Gastrocnemius medialis (tissue), 4 donors: ENCODE results near the gene TTC23. TPM values are rescaled to one million over a fixed set of nuclear protein-coding genes. Genes with fewer than 3 reads are reported as not detected.

ENCODE experiments used
- ATAC-seq, 2 donors: fragments of 150-250 bp; one replicate each; pipeline ENCODE4 v1.9.1; 2016
- DNase-seq, 2 donors: peaks; one replicate each; pipeline ENCODE4 v3.0.0-alpha.2; 2019
- H3K27ac ChIP-seq, 4 donors: fragments of 200-600 bp; sonication (generic); 1 replicate in 1 of 4; 2 replicates in 3 of 4; pipeline ENCODE4 v1.5.1; 2016 to 2018; ENCODE audit warnings: mild to moderate bottlenecking in 2 of 4, moderate library complexity in 1 of 4
- H3K27me3 ChIP-seq, 3 donors: fragments of 200-600 bp; sonication (generic) in 2 of 3; 1 replicate in 1 of 3; 2 replicates in 2 of 3; pipeline versions ENCODE4 v1.5.1 to v1.6.0; 2016 to 2019; ENCODE audit warnings: mild to moderate bottlenecking in 1 of 3, moderate library complexity in 1 of 3
- H3K36me3 ChIP-seq, 2 donors: fragments of 200-600 bp; sonication (generic) in 1 of 2; one replicate each; pipeline ENCODE4 v1.5.1; 2017 to 2018
- H3K4me1 ChIP-seq, 2 donors: fragments of 200-600 bp; sonication (generic) in 1 of 2; one replicate each; pipeline ENCODE4 v1.5.1; 2016 to 2017; ENCODE audit warnings: mild to moderate bottlenecking in 2 of 2
- H3K4me3 ChIP-seq, 4 donors: fragments of 200-600 bp; sonication (generic) in 3 of 4; 1 replicate in 1 of 4; 2 replicates in 3 of 4; pipeline ENCODE4 v1.5.1; 2016 to 2019; ENCODE audit warnings: mild to moderate bottlenecking in 2 of 4
- H3K9me3 ChIP-seq, 3 donors: fragments of 200-600 bp; sonication (generic) in 2 of 3; 1 replicate in 1 of 3; 2 replicates in 2 of 3; pipeline ENCODE4 v1.5.1; 2016 to 2019
- POLR2A ChIP-seq, 2 donors: fragments of 450-650 bp; IDR thresholded peaks; one replicate each; pipeline ENCODE4 v1.6.1; 2017; ENCODE audit warnings: antibody characterized with exemption in 2 of 2, mild to moderate bottlenecking in 2 of 2, moderate library complexity in 2 of 2
- in situ Hi-C, 4 donors: fragments of 200-750 bp; cut with MboI; loops; one replicate each; pipeline versions ENCODE4 v1.15.0 to v1.8.0; 2017; ENCODE audit warnings: low sequenced_read_pairs in 4 of 4
- intact Hi-C: fragments of 100-400 bp; cut with DNase I; formaldehyde crosslinking; loops from one replicate; pipeline ENCODE4 v1.15.1; 2023; ENCODE audit warnings: low total_unique reads
- total RNA-seq, 4 donors: library from RNA; depleted of rRNA; stranded (reverse); fragments of >200 nt; gene quantifications; one replicate each; pipeline versions ENCODE4 v1.1.0 to v1.2.3, GENCODE V29; 2016
- TF ChIP-seq, protein P1 (sequence below), 5 experiments: fragments of 450-650 bp in 3 of 5; fragments of 200-600 bp in 2 of 5; sonication (generic) in 2 of 5; IDR thresholded peaks in 4 of 5; conservative IDR thresholded peaks in 1 of 5; 1 replicate in 4 of 5; 2 replicates in 1 of 5; pipeline ENCODE4 v1.5.1; 2016 to 2019; ENCODE audit warnings: antibody characterized with exemption in 5 of 5, mild to moderate bottlenecking in 3 of 5, moderate library complexity in 3 of 5

The TTC23 gene
- total RNA-seq, 4 donors from 2014 or later, result 5.6 to 9.9 (median 7.7) TPM

DNA sequence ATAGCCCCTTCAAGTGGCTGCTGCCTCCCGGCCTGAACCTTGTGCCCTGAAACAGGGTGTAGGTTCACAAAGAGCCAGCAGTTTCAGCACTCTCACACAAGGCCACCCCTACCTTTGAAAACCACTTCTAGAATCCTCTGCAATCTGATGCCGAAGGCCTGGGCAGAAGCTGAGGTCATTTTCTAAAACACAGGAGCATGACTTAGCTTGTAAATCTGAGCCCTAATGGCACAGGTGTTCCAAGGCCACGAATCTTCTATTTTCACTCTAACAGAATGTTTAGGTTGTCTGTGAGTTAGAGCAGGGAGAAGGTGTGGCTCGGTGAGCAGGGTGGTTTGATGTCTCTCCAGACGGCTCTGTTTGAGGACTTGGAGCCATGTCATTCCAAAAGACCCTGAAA lies 82.2 kb downstream of the TTC23 start:
- in situ Hi-C loops (no loop called here), intact Hi-C loops (loop anchor here (1.0 kb wide), 1 partner anchor 14 kb away; no protein-coding TSS in a partner anchor)
- no peaks in the 10 kb centered on the region for H3K9me3 ChIP-seq
- H3K27ac ChIP-seq, result peak overlapping the region; percentile 86 to 95 (median 92)
- TF ChIP-seq, protein P1, sequence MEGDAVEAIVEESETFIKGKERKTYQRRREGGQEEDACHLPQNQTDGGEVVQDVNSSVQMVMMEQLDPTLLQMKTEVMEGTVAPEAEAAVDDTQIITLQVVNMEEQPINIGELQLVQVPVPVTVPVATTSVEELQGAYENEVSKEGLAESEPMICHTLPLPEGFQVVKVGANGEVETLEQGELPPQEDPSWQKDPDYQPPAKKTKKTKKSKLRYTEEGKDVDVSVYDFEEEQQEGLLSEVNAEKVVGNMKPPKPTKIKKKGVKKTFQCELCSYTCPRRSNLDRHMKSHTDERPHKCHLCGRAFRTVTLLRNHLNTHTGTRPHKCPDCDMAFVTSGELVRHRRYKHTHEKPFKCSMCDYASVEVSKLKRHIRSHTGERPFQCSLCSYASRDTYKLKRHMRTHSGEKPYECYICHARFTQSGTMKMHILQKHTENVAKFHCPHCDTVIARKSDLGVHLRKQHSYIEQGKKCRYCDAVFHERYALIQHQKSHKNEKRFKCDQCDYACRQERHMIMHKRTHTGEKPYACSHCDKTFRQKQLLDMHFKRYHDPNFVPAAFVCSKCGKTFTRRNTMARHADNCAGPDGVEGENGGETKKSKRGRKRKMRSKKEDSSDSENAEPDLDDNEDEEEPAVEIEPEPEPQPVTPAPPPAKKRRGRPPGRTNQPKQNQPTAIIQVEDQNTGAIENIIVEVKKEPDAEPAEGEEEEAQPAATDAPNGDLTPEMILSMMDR (IDR thresholded peaks at IDR 0.05 in 4 of 5, conservative IDR thresholded peaks at IDR 0.05 in 1 of 5), result no peak
- peak; percentile 14 to 78 for TF ChIP-seq POLR2A (IDR thresholded peaks at IDR 0.05)
- H3K4me1 ChIP-seq, result peaks cover 54 to 57% of the 10 kb centered on the region in 2 donors
- no peaks in the 10 kb centered on the region for H3K36me3 ChIP-seq
- no peaks in the 10 kb centered on the region for H3K27me3 ChIP-seq
- DNase-seq (peak; percentile 56 to 82), ATAC-seq (peak; percentile 92 to 94)
- H3K4me3 ChIP-seq, result no peak overlapping the region

DNA sequence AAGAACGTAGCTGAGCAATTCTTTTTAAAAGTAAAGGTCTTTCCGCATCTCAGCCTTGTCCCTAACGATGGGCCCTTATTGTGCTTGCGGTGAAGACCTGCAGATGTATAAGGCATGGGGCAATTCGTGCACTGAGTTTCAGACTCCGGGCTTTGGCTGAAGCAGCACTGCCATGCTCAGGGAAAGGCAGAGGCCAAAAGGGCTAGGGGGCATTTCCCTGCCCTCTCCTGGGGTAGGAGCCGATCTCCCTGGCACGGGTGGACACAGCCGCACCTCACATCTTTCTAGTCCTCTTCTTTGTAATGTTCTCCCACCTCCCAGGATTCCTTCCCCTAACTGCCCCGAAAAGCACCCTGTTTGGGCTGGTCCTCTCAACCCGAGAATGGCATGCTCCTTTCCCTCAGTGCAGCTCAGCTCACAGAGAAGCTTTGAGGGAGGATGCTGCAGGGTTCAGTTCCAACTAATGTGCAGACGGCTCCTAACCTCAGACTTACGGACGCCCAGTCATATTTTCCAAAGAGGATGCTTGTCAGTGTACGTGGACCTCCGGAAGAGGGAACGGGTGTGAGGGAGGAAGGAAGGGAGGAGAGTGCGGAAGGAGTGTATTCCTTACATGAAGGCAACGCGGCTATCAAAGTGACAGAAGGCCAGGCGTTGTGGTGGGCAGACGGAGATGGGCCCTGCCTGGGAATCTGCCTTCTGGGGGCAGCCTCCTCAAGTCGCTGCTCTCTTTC lies 83.3 kb downstream of the TTC23 start:
- Histone ChIP-seq H3K27me3 (no peaks in the 10 kb centered on the region), H3K27ac (peak overlapping the region; percentile 86 to 95 (median 92)), H3K4me1 (peaks cover 47 to 51% of the 10 kb centered on the region in 2 donors), H3K9me3 (no peaks in the 10 kb centered on the region), H3K36me3 (no peaks in the 10 kb centered on the region), H3K4me3 (no peak overlapping the region)
- ATAC-seq, result no peak
- DNase-seq, result no peak
- no peak for TF ChIP-seq POLR2A (IDR thresholded peaks at IDR 0.05)
- TF ChIP-seq, protein P1 (IDR thresholded peaks at IDR 0.05 in 4 of 5, conservative IDR thresholded peaks at IDR 0.05 in 1 of 5), result no peak
- intact Hi-C loops, result no loop called here
- in situ Hi-C loops, result no loop called here

DNA sequence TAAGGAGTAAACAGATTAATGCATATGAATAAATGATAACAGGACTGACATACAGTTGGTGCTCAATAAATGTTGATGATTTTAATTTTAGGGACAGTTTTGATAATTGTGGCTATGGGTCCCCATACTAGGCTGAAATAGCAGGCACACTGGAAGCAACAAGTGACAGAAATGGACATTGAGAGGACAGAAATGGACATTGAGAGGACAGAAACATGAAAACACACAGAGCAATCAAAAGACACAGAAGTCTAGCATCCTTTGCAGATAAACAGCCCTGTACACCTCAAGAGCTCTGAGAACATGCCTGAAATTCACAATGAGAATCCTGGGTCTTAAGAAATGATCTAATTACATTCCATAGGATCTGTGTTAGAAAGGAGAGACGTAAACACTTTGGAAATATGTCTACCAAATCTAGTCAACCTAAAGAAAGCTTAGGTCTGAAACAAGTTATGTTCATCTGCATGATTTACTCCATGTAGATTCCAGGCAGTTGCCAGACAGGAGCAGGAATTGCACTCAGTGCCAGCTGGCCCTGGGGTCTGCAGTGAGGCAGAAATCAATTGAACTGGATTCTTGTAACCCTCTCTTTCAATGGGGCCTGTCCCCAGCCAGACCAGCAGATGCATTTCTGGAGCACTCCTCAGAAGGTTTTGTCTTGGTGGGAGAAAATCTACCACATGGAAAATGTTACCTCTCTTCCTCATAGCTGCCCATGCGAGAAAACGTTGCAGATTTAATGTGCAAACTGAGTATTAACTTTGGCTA lies 84.2 kb downstream of the TTC23 start:
- peak overlapping the region in 3 of 4 donors; percentile 17 to 91 (median 86) for H3K27ac ChIP-seq

DNA sequence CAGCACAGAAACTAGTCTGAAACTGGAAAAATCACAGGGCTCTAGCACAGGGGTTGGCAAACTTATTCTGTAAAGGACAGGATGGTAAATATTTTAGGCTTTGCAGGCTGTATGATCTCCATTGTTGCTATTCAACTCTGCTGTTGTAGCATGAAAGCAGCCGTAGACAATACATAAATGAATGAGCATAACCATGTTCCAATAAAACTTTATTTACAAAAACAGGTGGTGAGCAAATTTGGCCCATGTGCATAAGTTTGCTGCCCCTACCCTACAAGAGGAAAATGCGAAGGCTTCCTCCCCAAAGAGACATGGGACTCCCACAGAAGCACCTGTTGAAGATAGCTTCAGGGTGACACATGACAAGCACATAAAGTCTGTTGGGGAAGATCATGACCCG lies 85.3 kb downstream of the TTC23 start:
- peaks cover 27 to 30% of the 10 kb centered on the region in 2 donors for H3K4me1 ChIP-seq
- H3K36me3 ChIP-seq, result no peaks in the 10 kb centered on the region
- in situ Hi-C loops, result no loop called here
- intact Hi-C loops, result no loop called here
- H3K27ac ChIP-seq, result no peak overlapping the region
- no peak overlapping the region for H3K4me3 ChIP-seq
- no peak for TF ChIP-seq POLR2A (IDR thresholded peaks at IDR 0.05)
- TF ChIP-seq, protein P1 (IDR thresholded peaks at IDR 0.05 in 4 of 5, conservative IDR thresholded peaks at IDR 0.05 in 1 of 5), result no peak
- no peaks in the 10 kb centered on the region for H3K27me3 ChIP-seq
- DNase-seq (no peak), ATAC-seq (no peak)
- no peaks in the 10 kb centered on the region for H3K9me3 ChIP-seq

More for the DNA sequence above, 84.2 kb downstream of the TTC23 start:
- Histone ChIP-seq H3K9me3 (no peaks in the 10 kb centered on the region), H3K36me3 (no peaks in the 10 kb centered on the region), H3K4me3 (no peak overlapping the region), H3K27me3 (no peaks in the 10 kb centered on the region), H3K4me1 (peaks cover 37 to 41% of the 10 kb centered on the region in 2 donors)
- ATAC-seq (no peak), DNase-seq (no peak)
- intact Hi-C loops (no loop called here), in situ Hi-C loops (no loop called here)
- no peak for TF ChIP-seq POLR2A (IDR thresholded peaks at IDR 0.05)
- TF ChIP-seq, protein P1 (IDR thresholded peaks at IDR 0.05 in 4 of 5, conservative IDR thresholded peaks at IDR 0.05 in 1 of 5), result no peak
